ENCODE data around the gene FAM227A. TPM values are rescaled to one million over a fixed set of nuclear protein-coding genes. Genes with fewer than 3 reads are reported as not detected.

FAM227A gene
- total RNA-seq, 2 donors from 2014 or later: 9.1 to 14.9 TPM

GRCh38 chr22:38684895-38685294 is 28.7 kb upstream of the FAM227A start:
- no peak overlapping the region for H3K27ac ChIP-seq (ENCODE audit: low read depth, low read length)
- H3K9me3 Mint-ChIP-seq: peaks cover 22% of the 10 kb centered on the region
- no peak overlapping the region for H3K4me3 Mint-ChIP-seq
- H3K4me1 Mint-ChIP-seq: peaks cover 4% of the 10 kb centered on the region
- H3K27ac Mint-ChIP-seq: no peak overlapping the region
- DNase-seq: no peak
- H3K4me3 ChIP-seq (ENCODE audit: low read length): no peak overlapping the region
- H3K27me3 ChIP-seq (ENCODE audit: control insufficient read depth, insufficient read depth, low read length, poor library complexity, severe bottlenecking): no peaks in the 10 kb centered on the region
- no peak overlapping the region for H3K9ac ChIP-seq (ENCODE audit: extremely low read depth, low read length, poor library complexity, severe bottlenecking)
- H3K4me1 ChIP-seq (ENCODE audit: control insufficient read depth, insufficient read depth, low read length): no peaks in the 10 kb centered on the region
- H3K27me3 Mint-ChIP-seq (ENCODE audit: insufficient read depth): no peaks in the 10 kb centered on the region
- peaks cover 70% of the 10 kb centered on the region for H3K36me3 ChIP-seq (ENCODE audit: control insufficient read depth, insufficient read depth, low read length)
- WGBS, 2 experiments (ENCODE audit: insufficient coverage in 1 of 2, insufficient read length in 1 of 2): 98% methylated on average over 7 to 9 of the region's 9 CpGs
- H3K36me3 Mint-ChIP-seq (ENCODE audit: low read depth): peaks cover 72% of the 10 kb centered on the region
- H3K9me3 ChIP-seq (ENCODE audit: control insufficient read depth, low read length): peaks cover 9% of the 10 kb centered on the region
- TF ChIP-seq CTCF (conservative IDR thresholded peaks at IDR 0.05): no peak

GRCh38 chr22:38681582-38682335 is 25.6 kb upstream of the FAM227A start, which contains the start of gene TOMM22:
Gene TOMM22, plus strand, starts transcription at chr22:38681957. Its CDS starts 22 bp downstream, at chr22:38681979.
- peaks cover 4% of the 10 kb centered on the region for H3K4me1 Mint-ChIP-seq
- WGBS, 2 experiments (ENCODE audit: insufficient coverage in 1 of 2, insufficient read length in 1 of 2): 2 to 5% methylated on average over 24 to 60 of the region's 60 CpGs
- Histone ChIP-seq H3K27ac (ENCODE audit: low read depth, low read length) (peak within 1 kb of the TSS; percentile 51), H3K36me3 (ENCODE audit: control insufficient read depth, insufficient read depth, low read length) (peaks cover 41% of the 10 kb centered on the region), H3K27me3 (ENCODE audit: control insufficient read depth, insufficient read depth, low read length, poor library complexity, severe bottlenecking) (no peaks in the 10 kb centered on the region), H3K9me3 (ENCODE audit: control insufficient read depth, low read length) (peaks cover 9% of the 10 kb centered on the region), H3K9ac (ENCODE audit: extremely low read depth, low read length, poor library complexity, severe bottlenecking) (peak within 1 kb of the TSS; percentile 78), H3K4me3 (ENCODE audit: low read length) (peak within 1 kb of the TSS; percentile 98), H3K4me1 (ENCODE audit: control insufficient read depth, insufficient read depth, low read length) (no peaks in the 10 kb centered on the region)
- peaks cover 47% of the 10 kb centered on the region for H3K36me3 Mint-ChIP-seq (ENCODE audit: low read depth)
- H3K27me3 Mint-ChIP-seq (ENCODE audit: insufficient read depth): no peaks in the 10 kb centered on the region
- peak; percentile 96 for DNase-seq
- TF ChIP-seq CTCF (conservative IDR thresholded peaks at IDR 0.05): peak; percentile 68
- peak within 1 kb of the TSS; percentile 99 for H3K27ac Mint-ChIP-seq
- peak within 1 kb of the TSS; percentile 97 for H3K4me3 Mint-ChIP-seq
- H3K9me3 Mint-ChIP-seq: peaks cover 22% of the 10 kb centered on the region

- H3K27me3 Mint-ChIP-seq (ENCODE audit: insufficient read depth): no peaks in the 10 kb centered on the region
- Histone ChIP-seq H3K9ac (ENCODE audit: extremely low read depth, low read length, poor library complexity, severe bottlenecking) (no peak overlapping the region), H3K36me3 (ENCODE audit: control insufficient read depth, insufficient read depth, low read length) (peaks cover 25% of the 10 kb centered on the region), H3K4me1 (ENCODE audit: control insufficient read depth, insufficient read depth, low read length) (no peaks in the 10 kb centered on the region), H3K9me3 (ENCODE audit: control insufficient read depth, low read length) (no peaks in the 10 kb centered on the region), H3K27ac (ENCODE audit: low read depth, low read length) (no peak overlapping the region), H3K4me3 (ENCODE audit: low read length) (no peak overlapping the region), H3K27me3 (ENCODE audit: control insufficient read depth, insufficient read depth, low read length, poor library complexity, severe bottlenecking) (no peaks in the 10 kb centered on the region)
- no peaks in the 10 kb centered on the region for H3K9me3 Mint-ChIP-seq
- DNase-seq: no peak
- H3K36me3 Mint-ChIP-seq (ENCODE audit: low read depth): peaks cover 27% of the 10 kb centered on the region
- 91 to 98% methylated on average over 3 of the region's 3 CpGs for WGBS, 2 experiments (ENCODE audit: insufficient coverage in 1 of 2, insufficient read length in 1 of 2)
- H3K27ac Mint-ChIP-seq: no peak overlapping the region
- no peak overlapping the region for H3K4me3 Mint-ChIP-seq
- no peak for TF ChIP-seq CTCF (conservative IDR thresholded peaks at IDR 0.05)
- no peaks in the 10 kb centered on the region for H3K4me1 Mint-ChIP-seq
These were observed 19.6 kb upstream of the FAM227A start for GRCh38 chr22:38675833-38676232.
